BJ (cell line): ENCODE data around the gene SLCO1B3. TPM values are rescaled to one million over a fixed set of nuclear protein-coding genes. Genes with fewer than 3 reads are reported as not detected.

Experiments
- CTCF ChIA-PET: fragments of 350-600 bp; formaldehyde crosslinking; extraction: SDS; loops from one replicate; lab custom pipeline; 2021; ENCODE audit warnings: antibody characterized with exemption, inconsistent platforms; lab: Yijun Ruan, JAX
- POLR2A ChIA-PET: fragments of 300-600 bp; sonication (Branson Sonifier 250); formaldehyde crosslinking; extraction: SDS; loops from one replicate; lab custom pipeline; 2021; ENCODE audit warnings: antibody characterized with exemption; lab: Charles Lee
- DNase-seq: peaks from one replicate; pipeline ENCODE4 v3.0.0-alpha.2; 2011; ENCODE audit warnings: low read depth
- H3K27me3 ChIP-seq: 2 replicates; pipeline ENCODE4 v1.6.0; 2011; ENCODE audit warnings: low read length; ENCODE audit not compliant: control insufficient read depth, insufficient read depth
- H3K36me3 ChIP-seq: 2 replicates; pipeline ENCODE4 v1.5.1; 2011; ENCODE audit warnings: low read length; ENCODE audit not compliant: control insufficient read depth, insufficient read depth
- H3K4me3 ChIP-seq: 2 replicates; pipeline ENCODE4 v1.5.1; 2011; ENCODE audit warnings: low read depth, mild to moderate bottlenecking, control low read depth, low read length
- CTCF ChIP-seq: IDR thresholded peaks from 2 replicates; pipeline ENCODE4 v1.5.1; 2011; ENCODE audit warnings: low read depth, mild to moderate bottlenecking, control low read depth, inconsistent platforms, low read length, moderate library complexity; ENCODE audit not compliant: insufficient read depth
- polyA plus RNA-seq: library from polyadenylated mRNA; depleted of rRNA; stranded (reverse); fragments of >200 nt; gene quantifications from 2 replicates; pipeline ENCODE4 v1.2.3, GENCODE V29; 2011

The SLCO1B3 gene
- polyA plus RNA-seq, 1 experiment = not detected

- ChIA-PET CTCF (no interaction called here), POLR2A (no interaction called here)
- TF ChIP-seq CTCF = no peak
- H3K4me3 ChIP-seq = no peak overlapping the region
- H3K27me3 ChIP-seq = no peaks in the 10 kb centered on the region
- no peak for DNase-seq
- H3K36me3 ChIP-seq = no peaks in the 10 kb centered on the region
These were observed 20.0 kb downstream of the SLCO1B3 start for GRCh38 chr12:20830456-20830855.

- POLR2A ChIA-PET = no interaction called here
These were observed 22.4 kb downstream of the SLCO1B3 start for GRCh38 chr12:20832911-20833310.

GRCh38 chr12:20852649-20853048, 42.1 kb downstream of the SLCO1B3 start:
- ChIA-PET CTCF (no interaction called here), POLR2A (no interaction called here)
- TF ChIP-seq CTCF = no peak
- Histone ChIP-seq H3K27me3 (no peaks in the 10 kb centered on the region), H3K36me3 (no peaks in the 10 kb centered on the region), H3K4me3 (no peak overlapping the region)
- no peak for DNase-seq

More at GRCh38 chr12:20832911-20833310, 22.4 kb downstream of the SLCO1B3 start:
- Histone ChIP-seq H3K4me3 (no peak overlapping the region), H3K36me3 (no peaks in the 10 kb centered on the region), H3K27me3 (no peaks in the 10 kb centered on the region)
- TF ChIP-seq CTCF = no peak
- no peak for DNase-seq
- CTCF ChIA-PET = no interaction called here

GRCh38 chr12:20863056-20863455, 52.6 kb downstream of the SLCO1B3 start:
- ChIA-PET CTCF (no interaction called here), POLR2A (no interaction called here)
- Histone ChIP-seq H3K4me3 (no peak overlapping the region), H3K27me3 (no peaks in the 10 kb centered on the region), H3K36me3 (no peaks in the 10 kb centered on the region)
- DNase-seq = no peak
- no peak for TF ChIP-seq CTCF

GRCh38 chr12:20865873-20866272, 55.4 kb downstream of the SLCO1B3 start:
- TF ChIP-seq CTCF = no peak
- DNase-seq = no peak
- CTCF ChIA-PET = no interaction called here
- POLR2A ChIA-PET = no interaction called here
- Histone ChIP-seq H3K4me3 (no peak overlapping the region), H3K36me3 (no peaks in the 10 kb centered on the region), H3K27me3 (no peaks in the 10 kb centered on the region)
